PC-3 (cell line): Measurements from ENCODE around the gene SLC35D2.
"Not testable (repeated sequence)": the region's sequence is repeated elsewhere in the genome, so short reads cannot be mapped to it uniquely, and the experiment has no call there.

Experiments used
- CTCF ChIP-seq: fragments of 300-600 bp; sonication (generic); conservative IDR thresholded peaks from 2 replicates; pipeline ENCODE4 v1.5.1; 2017; ENCODE audit warnings: antibody characterized with exemption, low read depth, mild to moderate bottlenecking, low read length
- EZH2 ChIP-seq: fragments of 300-600 bp; sonication (generic); IDR thresholded peaks from one replicate; pipeline ENCODE4 v1.6.1; 2017; ENCODE audit warnings: antibody characterized with exemption, mild to moderate bottlenecking, low read length; ENCODE audit not compliant: unreplicated experiment

GRCh38 chr9:96360523-96360922 lies 23.0 kb downstream of the SLC35D2 start:
- TF ChIP-seq EZH2, CTCF: not testable (repeated sequence)
